Activated CD4-positive, alpha-beta T cell treated with anti-CD3 and anti-CD28 coated beads, Interleukin-2, Interleukin-4, amounts not matched to agents 100 ng/mL and 50 ng/mL, durations not matched to agents 16 hours and 8 hours (primary cell): ENCODE results near the gene RHCE.
A peak's percentile ranks its signal among the peaks of the same experiment; 100 is the strongest.
"Not testable (repeated sequence)": the region's sequence is repeated elsewhere in the genome, so short reads cannot be mapped to it uniquely, and the experiment has no call there.

ENCODE experiments used
- DNase-seq: peaks from one replicate; pipeline ENCODE4 v3.0.0-alpha.2; 2020; ENCODE audit warnings: low spot score

Gene RHCE

GRCh38 chr1:25420715-25421114 lies at the start of gene RHCE:
Gene RHCE, minus strand, starts transcription at chr1:25420825. Its CDS starts 39 bp downstream, at chr1:25420786.
- not testable (repeated sequence) for DNase-seq

- no peak for DNase-seq
Measured at GRCh38 chr1:25469177-25469576, 48.6 kb upstream of the RHCE start.

GRCh38 chr1:25468033-25468432 lies 47.4 kb upstream of the RHCE start:
- no peak for DNase-seq

- no peak for DNase-seq
Measured at GRCh38 chr1:25467616-25468015, 47.0 kb upstream of the RHCE start.

GRCh38 chr1:25467193-25467592 lies 46.6 kb upstream of the RHCE start:
- no peak for DNase-seq

GRCh38 chr1:25462732-25463131 lies 42.1 kb upstream of the RHCE start:
- DNase-seq = no peak

- DNase-seq = no peak
Measured at GRCh38 chr1:25461849-25462248, 41.2 kb upstream of the RHCE start.

- not testable (repeated sequence) for DNase-seq
Measured at GRCh38 chr1:25460816-25461215, 40.2 kb upstream of the RHCE start.

GRCh38 chr1:25460020-25460419 lies 39.4 kb upstream of the RHCE start:
- DNase-seq = no peak

GRCh38 chr1:25458541-25459298 lies 38.1 kb upstream of the RHCE start:
- DNase-seq = no peak

- DNase-seq = no peak
Measured at GRCh38 chr1:25456502-25456901, 35.9 kb upstream of the RHCE start.

- no peak for DNase-seq
Measured at GRCh38 chr1:25451908-25452307, 31.3 kb upstream of the RHCE start.

GRCh38 chr1:25450891-25451290 lies 30.3 kb upstream of the RHCE start:
- DNase-seq = no peak

GRCh38 chr1:25447547-25447946 lies 26.9 kb upstream of the RHCE start:
- DNase-seq = peak; percentile 31

- DNase-seq = no peak
Measured at GRCh38 chr1:25445993-25446538, 25.4 kb upstream of the RHCE start.

- not testable (repeated sequence) for DNase-seq
Measured at GRCh38 chr1:25444604-25445003, 24.0 kb upstream of the RHCE start.

- no peak for DNase-seq
Measured at GRCh38 chr1:25443030-25443699, 22.5 kb upstream of the RHCE start.

GRCh38 chr1:25442178-25442577 lies 21.6 kb upstream of the RHCE start:
- DNase-seq = no peak

GRCh38 chr1:25439287-25439686 lies 18.7 kb upstream of the RHCE start:
- DNase-seq = no peak

GRCh38 chr1:25437672-25438071 lies 17.0 kb upstream of the RHCE start:
- no peak for DNase-seq

- DNase-seq = peak; percentile 53
Measured at GRCh38 chr1:25435397-25436108, 14.9 kb upstream of the RHCE start.

- no peak for DNase-seq
Measured at GRCh38 chr1:25433389-25434186, 13.0 kb upstream of the RHCE start.
